Activated B cell treated with CpG ODN at 0.5 μM for 24 hours (primary cell): ENCODE measurements around the gene ZNF277. TPM values are rescaled to one million over a fixed set of nuclear protein-coding genes. Genes with fewer than 3 reads are reported as not detected.

ENCODE experiments used
- ATAC-seq: fragments of 200-7000 bp; cut with Tn5 transposase; one replicate; pipeline ENCODE4 v1.10.0; 2021; ENCODE audit warnings: low read depth, mild to moderate bottlenecking, moderate library complexity
- CTCF ChIA-PET: fragments of 350-600 bp; sonication (Branson Sonifier 250); formaldehyde crosslinking; loops from one replicate; lab custom pipeline; 2021; ENCODE audit warnings: antibody characterized with exemption; lab: Charles Lee
- POLR2A ChIA-PET: fragments of 350-600 bp; sonication (Branson Sonifier 250); formaldehyde crosslinking; loops from one replicate; lab custom pipeline; 2021; ENCODE audit warnings: antibody characterized with exemption; lab: Charles Lee
- DNase-seq: peaks from one replicate; pipeline ENCODE4 v3.0.0; 2022
- H3K27ac Mint-ChIP-seq: one replicate; pipeline ENCODE4 v1.8.0; 2020; ENCODE audit warnings: mixed read lengths
- H3K27me3 Mint-ChIP-seq: one replicate; pipeline ENCODE4 v1.8.0; 2021; ENCODE audit warnings: mixed read lengths
- H3K36me3 Mint-ChIP-seq: one replicate; pipeline ENCODE4 v1.8.0; 2021; ENCODE audit warnings: low read depth, mixed read lengths
- H3K4me1 Mint-ChIP-seq: one replicate; pipeline ENCODE4 v1.8.0; 2021; ENCODE audit warnings: mixed read lengths
- H3K4me3 Mint-ChIP-seq: one replicate; pipeline ENCODE4 v1.8.0; 2020; ENCODE audit warnings: mild to moderate bottlenecking, mixed read lengths
- H3K9me3 Mint-ChIP-seq: one replicate; pipeline ENCODE4 v1.8.0; 2020; ENCODE audit warnings: mixed read lengths
- CTCF ChIP-seq: fragments of 200-600 bp; IDR thresholded peaks from one replicate; pipeline ENCODE4 v1.8.0; 2022; ENCODE audit warnings: antibody characterized with exemption, mild to moderate bottlenecking
- intact Hi-C: fragments of 100-400 bp; cut with micrococcal nuclease; formaldehyde crosslinking; loops from one replicate; pipeline ENCODE4 v1.15.1; 2024
- total RNA-seq: library from RNA; stranded (reverse); gene quantifications from 2 replicates; pipeline ENCODE4 v1.2.3, GENCODE V29; 2022

ZNF277 gene
- total RNA-seq, 1 donor from 2014 or later = 12.6 TPM

DNA sequence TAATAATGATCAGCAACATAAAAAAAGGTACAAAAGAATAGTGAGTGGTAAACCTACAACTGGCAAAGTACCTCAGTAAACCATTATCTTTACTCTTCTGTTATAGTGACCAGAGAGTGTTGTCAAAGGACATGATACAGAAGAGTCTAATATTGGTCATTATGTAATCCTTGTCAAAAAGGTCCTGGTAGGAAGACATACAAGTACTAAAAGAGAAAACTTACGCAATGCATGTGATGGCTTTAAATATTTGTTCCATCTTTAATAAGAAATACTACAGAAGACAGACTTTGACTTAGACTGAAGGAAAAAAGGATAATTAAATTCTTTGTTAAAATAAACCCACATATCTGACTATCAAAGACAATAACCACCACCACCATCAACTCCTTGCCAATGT lies 6.8 kb upstream of the ZNF277 start:
- CTCF ChIA-PET = no interaction called here
- POLR2A ChIA-PET = no interaction called here
- H3K36me3 Mint-ChIP-seq = no peaks in the 10 kb centered on the region
- no peak for ATAC-seq
- intact Hi-C loops = loop anchor here (10.0 kb wide), 1 partner anchor 595 kb away; the partner anchor contains the start of gene TMEM168
- no peak overlapping the region for H3K4me3 Mint-ChIP-seq
- peaks cover 55% of the 10 kb centered on the region for H3K27me3 Mint-ChIP-seq
- no peak for DNase-seq
- no peaks in the 10 kb centered on the region for H3K9me3 Mint-ChIP-seq
- no peak overlapping the region for H3K27ac Mint-ChIP-seq
- H3K4me1 Mint-ChIP-seq = peaks cover 9% of the 10 kb centered on the region
- TF ChIP-seq CTCF = no peak

DNA sequence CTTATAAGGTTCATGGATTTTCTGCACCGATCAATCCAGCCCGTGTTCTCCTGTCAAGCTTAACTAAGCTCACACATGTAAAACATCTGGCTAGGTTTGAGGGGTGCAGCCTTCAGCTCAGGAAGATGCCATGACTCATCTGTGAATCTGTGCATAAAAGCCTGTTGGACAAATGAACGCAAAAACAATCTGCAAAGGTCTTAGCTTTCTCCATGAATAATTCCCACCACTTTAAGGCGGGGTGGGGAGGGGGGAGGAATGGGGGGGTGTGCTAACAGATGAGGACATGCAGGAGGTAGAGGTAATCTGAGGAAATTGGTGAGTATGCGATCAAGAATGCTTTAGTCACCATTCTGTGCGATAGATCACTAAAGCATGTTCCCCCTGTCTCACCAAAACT lies 5.1 kb upstream of the ZNF277 start:
- ATAC-seq = no peak
- ChIA-PET CTCF (no interaction called here), POLR2A (no interaction called here)
- Mint-ChIP-seq H3K36me3 (no peaks in the 10 kb centered on the region), H3K4me1 (peaks cover 19% of the 10 kb centered on the region), H3K27ac (no peak overlapping the region), H3K4me3 (no peak overlapping the region), H3K27me3 (peaks cover 53% of the 10 kb centered on the region), H3K9me3 (no peaks in the 10 kb centered on the region)
- DNase-seq = no peak
- TF ChIP-seq CTCF = no peak
- intact Hi-C loops = loop anchor here (10.0 kb wide), 1 partner anchor 593 kb away; the partner anchor contains the start of gene TMEM168

GRCh38 chr7:112201839-112202238 lies 4.7 kb upstream of the ZNF277 start:
- ChIA-PET POLR2A (no interaction called here), CTCF (no interaction called here)
- intact Hi-C loops = loop anchor here (10.0 kb wide), 1 partner anchor 593 kb away; the partner anchor contains the start of gene TMEM168
- Mint-ChIP-seq H3K4me1 (peaks cover 22% of the 10 kb centered on the region), H3K36me3 (peaks cover 3% of the 10 kb centered on the region), H3K4me3 (no peak overlapping the region), H3K27me3 (peaks cover 50% of the 10 kb centered on the region), H3K27ac (no peak overlapping the region), H3K9me3 (no peaks in the 10 kb centered on the region)
- DNase-seq (no peak), ATAC-seq (no peak)
- TF ChIP-seq CTCF = no peak

- ChIA-PET CTCF (no interaction called here), POLR2A (interaction anchor here (0.9 kb wide), 1 partner anchor 247 kb away, joined by 4 read pairs; the partner anchor contains the start of gene IFRD1)
- H3K4me1 Mint-ChIP-seq = peaks cover 32% of the 10 kb centered on the region
- peaks cover 6% of the 10 kb centered on the region for H3K36me3 Mint-ChIP-seq
- intact Hi-C loops = loop anchor here (10.0 kb wide), 1 partner anchor 592 kb away; the partner anchor contains the start of gene TMEM168
- H3K27me3 Mint-ChIP-seq = peaks cover 43% of the 10 kb centered on the region
- DNase-seq = no peak
- no peak overlapping the region for H3K4me3 Mint-ChIP-seq
- no peak overlapping the region for H3K27ac Mint-ChIP-seq
- no peak for TF ChIP-seq CTCF
- H3K9me3 Mint-ChIP-seq = no peaks in the 10 kb centered on the region
- ATAC-seq = no peak
Observed at GRCh38 chr7:112202816-112203215, 3.7 kb upstream of the ZNF277 start.

DNA sequence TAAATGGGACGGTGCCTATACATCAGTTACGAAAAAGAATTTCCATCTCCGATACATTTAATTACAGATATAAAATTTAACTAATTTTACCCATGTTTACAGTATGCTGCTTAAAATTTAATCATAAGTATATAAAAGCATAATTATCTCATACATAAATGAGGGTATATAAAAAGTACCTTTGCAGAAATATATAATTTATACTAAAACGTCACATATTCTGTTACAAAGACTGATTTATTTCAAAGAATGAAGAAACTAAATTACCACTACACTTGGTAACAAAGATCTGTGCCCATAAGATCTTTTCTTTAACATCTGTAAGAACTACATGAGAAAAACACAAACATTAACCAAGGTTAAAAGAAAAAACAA lies 3.1 kb upstream of the ZNF277 start:
- CTCF ChIA-PET = no interaction called here
- H3K4me3 Mint-ChIP-seq = no peak overlapping the region
- no peak overlapping the region for H3K27ac Mint-ChIP-seq
- ATAC-seq (no peak), DNase-seq (no peak)
- H3K27me3 Mint-ChIP-seq = peaks cover 40% of the 10 kb centered on the region
- H3K36me3 Mint-ChIP-seq = peaks cover 6% of the 10 kb centered on the region
- peaks cover 33% of the 10 kb centered on the region for H3K4me1 Mint-ChIP-seq
- POLR2A ChIA-PET = interaction anchor here (0.9 kb wide), 1 partner anchor 247 kb away, joined by 4 read pairs; the partner anchor contains the start of gene IFRD1
- TF ChIP-seq CTCF = no peak
- intact Hi-C loops = loop anchor here (10.0 kb wide), 1 partner anchor 591 kb away; the partner anchor contains the start of gene TMEM168
- no peaks in the 10 kb centered on the region for H3K9me3 Mint-ChIP-seq
